H1 (cell line): ENCODE results near the gene RAD18. TPM values are rescaled to one million over a fixed set of nuclear protein-coding genes. Genes with fewer than 3 reads are reported as not detected.

Source experiments
- CTCF ChIA-PET: fragments of 300-600 bp; sonication (Branson Sonifier 250); formaldehyde crosslinking; loops from one replicate; lab custom pipeline; 2021; ENCODE audit not compliant: partially characterized antibody; lab: Charles Lee
- POLR2A ChIA-PET: fragments of 300-600 bp; sonication (Branson Sonifier 250); formaldehyde crosslinking; loops from one replicate; lab custom pipeline; 2021; ENCODE audit warnings: inconsistent platforms; ENCODE audit not compliant: partially characterized antibody; lab: Charles Lee
- DNase-seq, 2 experiments: peaks; one replicate each; pipeline versions ENCODE4 v3.0.0 to v3.0.0-alpha.2; 2010 to 2022; ENCODE audit warnings: low spot score in 2 of 2, low read depth in 1 of 2, mixed read lengths in 1 of 2
- FAIRE-seq: peaks from 2 replicates; lab custom pipeline; 2011; peaks lifted over from hg19 to GRCh38; lab: Jason Lieb, UNC
- H2AFZ ChIP-seq: 2 replicates; pipeline ENCODE4 v1.8.1; 2012; ENCODE audit warnings: low read length, inconsistent platforms
- H2AK5ac ChIP-seq: 2 replicates; pipeline ENCODE4 v1.6.1; 2013; ENCODE audit warnings: low read depth, low read length
- H2BK120ac ChIP-seq: replicated peaks from 2 replicates; pipeline ENCODE3; 2013; ENCODE audit warnings: low read depth, low read length, inconsistent platforms
- H2BK12ac ChIP-seq: 2 replicates; pipeline ENCODE4 v1.6.1; 2013; ENCODE audit warnings: low read depth, low read length
- H2BK15ac ChIP-seq: 2 replicates; pipeline ENCODE4 v1.6.1; 2013; ENCODE audit warnings: low read length
- H2BK20ac ChIP-seq: 2 replicates; pipeline ENCODE4 v1.6.1; 2013; ENCODE audit warnings: low read length
- H2BK5ac ChIP-seq: 2 replicates; pipeline ENCODE4 v1.6.1; 2013; ENCODE audit warnings: low read depth, low read length
- H3K14ac ChIP-seq: 2 replicates; pipeline ENCODE4 v1.6.1; 2013; ENCODE audit warnings: inconsistent platforms; ENCODE audit not compliant: insufficient read length
- H3K18ac ChIP-seq: 2 replicates; pipeline ENCODE4 v1.6.1; 2013; ENCODE audit warnings: low read length; ENCODE audit errors: extremely low read depth
- H3K23ac ChIP-seq: 2 replicates; pipeline ENCODE4 v1.6.1; 2013; ENCODE audit warnings: inconsistent platforms; ENCODE audit not compliant: insufficient read length
- H3K23me2 ChIP-seq: 2 replicates; pipeline ENCODE4 v1.6.1; 2013; ENCODE audit warnings: low read depth, low read length
- H3K27ac ChIP-seq: 2 replicates; pipeline ENCODE4 v1.6.1; 2011; ENCODE audit warnings: low read depth, low read length, inconsistent platforms
- H3K27me3 ChIP-seq, 4 experiments: replicated peaks in 1 of 4; 1 replicate in 1 of 4; 2 replicates in 3 of 4; pipeline versions ENCODE4 v1.6.1 to v1.8.1; 2011 to 2013; ENCODE audit warnings: low read length in 3 of 4, mild to moderate bottlenecking in 3 of 4, inconsistent platforms in 2 of 4, mixed read lengths in 2 of 4, moderate library complexity in 1 of 4; ENCODE audit not compliant: control insufficient read depth in 3 of 4, insufficient read depth in 3 of 4; ENCODE audit errors: extremely low read depth in 1 of 4
- H3K36me3 ChIP-seq, 4 experiments: 2 replicates each; pipeline versions ENCODE4 v1.6.1 to v1.8.1; 2011 to 2013; ENCODE audit warnings: mild to moderate bottlenecking in 4 of 4, low read length in 3 of 4, moderate library complexity in 2 of 4, control low read depth in 1 of 4, inconsistent platforms in 1 of 4; ENCODE audit not compliant: insufficient read depth in 4 of 4, control insufficient read depth in 2 of 4
- H3K4ac ChIP-seq: replicated peaks from 2 replicates; pipeline ENCODE3; 2013; ENCODE audit warnings: low read length, low read depth, mixed read lengths, inconsistent platforms; ENCODE audit not compliant: insufficient read length
- H3K4me1 ChIP-seq, 4 experiments: replicated peaks in 1 of 4; 1 replicate in 1 of 4; 2 replicates in 3 of 4; pipeline versions ENCODE4 v1.6.1 to v1.8.1; 2011 to 2013; ENCODE audit warnings: low read length in 3 of 4, inconsistent platforms in 2 of 4, mixed read lengths in 1 of 4; ENCODE audit not compliant: insufficient read depth in 4 of 4, control insufficient read depth in 3 of 4
- H3K4me2 ChIP-seq, 2 experiments: 2 replicates each; pipeline versions ENCODE4 v1.6.1 to v1.8.1; 2011 to 2013; ENCODE audit warnings: low read depth in 2 of 2, low read length in 2 of 2, control low read depth in 1 of 2, inconsistent platforms in 1 of 2, mild to moderate bottlenecking in 1 of 2; ENCODE audit not compliant: insufficient read depth in 1 of 2
- H3K4me3 ChIP-seq, 4 experiments: fragments of 200-600, 300-600 bp in 1 of 4; sonication (generic), shearing (Covaris generic), sonication (Bioruptor Twin) in 1 of 4; 2 replicates each; pipeline versions ENCODE4 v1.5.1 to v1.8.1; 2011 to 2016; ENCODE audit warnings: low read length in 4 of 4, low read depth in 3 of 4, control low read depth in 2 of 4, inconsistent platforms in 2 of 4, mild to moderate bottlenecking in 2 of 4, mixed read lengths in 1 of 4, moderate library complexity in 1 of 4; ENCODE audit not compliant: insufficient read depth in 2 of 4; ENCODE audit errors: extremely low read depth in 1 of 4
- H3K56ac ChIP-seq: replicated peaks from 2 replicates; pipeline ENCODE3; 2013; ENCODE audit warnings: low read depth, mild to moderate bottlenecking, mixed read lengths, low read length, inconsistent platforms; ENCODE audit not compliant: insufficient read length
- H3K79me1 ChIP-seq: 2 replicates; pipeline ENCODE4 v1.6.1; 2013; ENCODE audit warnings: low read depth, low read length, control low read depth
- H3K79me2 ChIP-seq, 2 experiments: 2 replicates each; pipeline versions ENCODE4 v1.6.1 to v1.8.1; 2012 to 2013; ENCODE audit warnings: low read length in 2 of 2, mild to moderate bottlenecking in 2 of 2, inconsistent platforms in 1 of 2; ENCODE audit not compliant: insufficient read depth in 2 of 2, control insufficient read depth in 1 of 2
- H3K9ac ChIP-seq, 4 experiments: replicated peaks in 1 of 4; 1 replicate in 1 of 4; 2 replicates in 3 of 4; pipeline versions ENCODE4 v1.6.1 to v1.8.1; 2011 to 2013; ENCODE audit warnings: low read depth in 3 of 4, low read length in 3 of 4, control low read depth in 2 of 4, mild to moderate bottlenecking in 2 of 4, moderate library complexity in 2 of 4, inconsistent platforms in 1 of 4; ENCODE audit errors: extremely low read depth in 1 of 4
- H3K9me3 ChIP-seq, 2 experiments: 2 replicates each; pipeline versions ENCODE4 v1.6.1 to v1.8.1; 2012 to 2013; ENCODE audit warnings: mild to moderate bottlenecking in 2 of 2, moderate library complexity in 2 of 2, control low read depth in 1 of 2, inconsistent platforms in 1 of 2, low read depth in 1 of 2, low read length in 1 of 2, mixed read lengths in 1 of 2; ENCODE audit not compliant: insufficient read depth in 2 of 2
- H4K20me1 ChIP-seq, 2 experiments: replicated peaks in 1 of 2; 2 replicates each; pipeline versions ENCODE3 to v1.8.1; 2011 to 2013; ENCODE audit warnings: inconsistent platforms in 2 of 2, low read length in 2 of 2, mild to moderate bottlenecking in 1 of 2; ENCODE audit not compliant: insufficient read depth in 2 of 2, control insufficient read depth in 1 of 2
- H4K5ac ChIP-seq: 2 replicates; pipeline ENCODE4 v1.6.1; 2013; ENCODE audit warnings: low read length, low read depth, mixed read lengths, inconsistent platforms; ENCODE audit not compliant: insufficient read length
- H4K8ac ChIP-seq: 2 replicates; pipeline ENCODE4 v1.8.0; 2013; ENCODE audit warnings: mild to moderate bottlenecking, moderate library complexity, low read length, inconsistent platforms; ENCODE audit not compliant: insufficient read depth; ENCODE audit errors: extremely low read depth
- H4K91ac ChIP-seq: replicated peaks from 2 replicates; pipeline ENCODE3; 2013; ENCODE audit warnings: low read length, mixed read lengths, inconsistent platforms; ENCODE audit not compliant: insufficient read length
- CBX8 ChIP-seq: fragments of 300-800, 300-1000 bp; sonication (generic); IDR thresholded peaks from 2 replicates; pipeline ENCODE4 v1.7.1; 2016; ENCODE audit warnings: low read depth, low read length, borderline replicate concordance
- EGR1 ChIP-seq: IDR thresholded peaks from 2 replicates; pipeline ENCODE4 v1.6.1; 2011; ENCODE audit warnings: low read depth, low read length, borderline replicate concordance
- NANOG ChIP-seq: IDR thresholded peaks from 2 replicates; pipeline ENCODE4 v1.6.1; 2011; ENCODE audit warnings: low read length, low read depth, mild to moderate bottlenecking, inconsistent platforms; ENCODE audit not compliant: insufficient read depth, poor library complexity, severe bottlenecking
- PHF8 ChIP-seq: fragments of 200-600 bp; sonication (generic); conservative IDR thresholded peaks from 2 replicates; pipeline ENCODE4 v1.7.1; 2012; ENCODE audit warnings: low read depth, mild to moderate bottlenecking, inconsistent platforms, low read length, moderate library complexity
- RBBP5 ChIP-seq: IDR thresholded peaks from 2 replicates; pipeline ENCODE4 v1.7.1; 2012; ENCODE audit warnings: low read depth, mild to moderate bottlenecking, inconsistent platforms, low read length, moderate library complexity, borderline replicate concordance
- RXRA ChIP-seq: IDR thresholded peaks from 2 replicates; pipeline ENCODE4 v1.6.1; 2011; ENCODE audit warnings: low read depth, mild to moderate bottlenecking, low read length, moderate library complexity; ENCODE audit not compliant: insufficient read depth
- SP1 ChIP-seq: IDR thresholded peaks from 2 replicates; pipeline ENCODE4 v1.6.1; 2011; ENCODE audit warnings: low read depth, low read length
- SP2 ChIP-seq: IDR thresholded peaks from 2 replicates; pipeline ENCODE4 v1.6.1; 2012; ENCODE audit warnings: mild to moderate bottlenecking, low read length, inconsistent platforms
- USF2 ChIP-seq: IDR thresholded peaks from 2 replicates; pipeline ENCODE4 v1.6.1; 2011; ENCODE audit warnings: low read length, improper control_type of control experiment
- WGBS, 2 experiments: shearing (Covaris generic) in 1 of 2; methylation state at CpG; one replicate each; pipeline versions ENCODE4 v1.1.6 to v1.1.7; 2013 to 2015; ENCODE audit warnings: low lambda C conversion rate in 2 of 2, mixed read lengths in 2 of 2, inconsistent platforms in 1 of 2, low coverage in 1 of 2, missing lambda C conversion rate in 1 of 2; ENCODE audit not compliant: insufficient replicate concordance in 2 of 2, insufficient coverage in 1 of 2, insufficient read length in 1 of 2; ENCODE audit errors: extremely low coverage in 1 of 2, missing lambda C conversion rate in 1 of 2; 5-methylcytosine and 5-hydroxymethylcytosine counted together
- polyA plus RNA-seq, 7 experiments: library from polyadenylated mRNA; depleted of rRNA in 3 of 7; stranded (reverse) in 5 of 7; unstranded in 2 of 7; fragments of >200 nt in 5 of 7; fragments of 200-250 nt in 2 of 7; gene quantifications; 1 replicate in 5 of 7; 2 replicates in 1 of 7; 4 replicates in 1 of 7; pipeline versions ENCODE4 v1.2.1 to v1.2.3, GENCODE V29; 2011 to 2013; ENCODE audit warnings: missing spikeins in 2 of 7, mixed read lengths in 2 of 7
- total RNA-seq: library from RNA; stranded (reverse); fragmentation: NEBNext Ultra II Directional; extraction: Animal tissue kit (Norgen Biotek cat#: 25700); gene quantifications from 2 replicates; pipeline ENCODE4 v1.2.1, GENCODE V29; 2021

RAD18 gene
- total and polyA plus RNA-seq, 2 of the 8 experiments (the other 6 are each of a cell fraction or from before 2014, with no cell fraction given): 13.0 to 23.2 TPM

DNA sequence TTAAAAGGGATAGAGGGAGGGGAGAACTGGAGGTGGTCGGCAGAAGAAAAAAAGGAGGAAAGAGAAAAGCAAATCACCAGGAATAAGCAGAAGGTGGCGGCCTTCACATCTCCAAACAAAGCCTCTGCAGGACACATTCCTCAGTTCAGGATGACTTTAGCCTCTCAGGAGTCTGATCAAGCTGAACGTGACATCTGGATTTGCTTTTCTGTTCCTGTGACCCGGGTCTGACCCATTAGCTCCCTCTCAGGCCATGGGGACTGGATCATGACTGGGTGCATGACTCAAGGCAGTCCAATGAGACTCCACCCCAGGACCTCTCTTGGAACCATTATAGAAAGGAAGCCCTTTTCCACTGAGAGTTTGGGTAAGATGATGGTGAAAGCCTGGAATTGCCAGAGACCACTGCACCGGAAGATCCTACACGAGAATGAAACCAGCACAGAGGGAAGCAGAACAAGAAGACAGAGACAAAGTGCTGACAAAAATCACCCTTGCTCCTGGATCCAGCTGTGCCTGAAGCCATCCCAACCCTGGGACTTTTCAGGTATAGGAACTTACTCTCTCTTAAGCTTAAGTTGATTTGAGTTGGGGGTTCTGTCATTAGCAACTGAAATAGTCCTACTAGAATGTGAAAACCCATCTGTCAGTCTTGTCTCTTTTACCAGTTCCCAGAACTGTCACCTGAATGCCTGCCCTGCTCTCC is 45.4 kb upstream of the RAD18 start:
- Histone ChIP-seq H2BK20ac (no peak overlapping the region; the same call in 1 of the 2 replicates), H3K14ac (no peak overlapping the region), H3K4me1 (peaks cover 1 to 4% (median 2%) of the 10 kb centered on the region in 4 experiments; a peak in 4 of 7 replicates), H4K8ac (no peak overlapping the region), H3K4me3 (no peak overlapping the region), H3K79me1 (no peaks in the 10 kb centered on the region), H2BK120ac (no peak overlapping the region), H3K4me2 (0 out of 4 replicates have a peak overlapping the region, but pooled peaks of 1 of the 2 experiments have one; percentile 10), H4K5ac (no peak overlapping the region), H3K36me3 (no peaks in the 10 kb centered on the region; a peak in 2 of 8 replicates), H4K91ac (no peak overlapping the region), H3K9me3 (no peaks in the 10 kb centered on the region), H3K4ac (no peak overlapping the region), H2AFZ (no peak overlapping the region), H2AK5ac (no peak overlapping the region), H3K79me2 (no peaks in the 10 kb centered on the region), H3K23ac (no peak overlapping the region), H3K27ac (no peak overlapping the region), H3K23me2 (no peaks in the 10 kb centered on the region), H2BK15ac (no peak overlapping the region), H2BK5ac (no peak overlapping the region), H2BK12ac (no peak overlapping the region), H3K9ac (no peak overlapping the region), H3K27me3 (no peaks in the 10 kb centered on the region), H3K18ac (no peak overlapping the region), H4K20me1 (no peaks in the 10 kb centered on the region), H3K56ac (no peak overlapping the region)
- DNase-seq (no peak), FAIRE-seq (no peak)
- ChIA-PET CTCF (interaction anchor here (0.6 to 2.5 kb wide), 9 partner anchors 10 to 295 kb away, joined by 3 to 16 read pairs (median 6); no protein-coding TSS in a partner anchor), POLR2A (interaction anchor here (0.6 kb wide), 1 partner anchor 13 kb away, joined by 3 read pairs; no protein-coding TSS in a partner anchor)
- WGBS, 2 experiments: 73% methylated on average over 6 of the region's 6 CpGs; no CpG with 5 or more reads in 1 of the 2 experiments
- TF ChIP-seq PHF8 (no peak), SP1 (no peak), USF2 (no peak), CBX8 (no peak), RXRA (no peak), SP2 (no peak), NANOG (no peak), EGR1 (no peak), RBBP5 (no peak)
